ENCODE measurements around the gene ENC1.

Gene ENC1

DNA sequence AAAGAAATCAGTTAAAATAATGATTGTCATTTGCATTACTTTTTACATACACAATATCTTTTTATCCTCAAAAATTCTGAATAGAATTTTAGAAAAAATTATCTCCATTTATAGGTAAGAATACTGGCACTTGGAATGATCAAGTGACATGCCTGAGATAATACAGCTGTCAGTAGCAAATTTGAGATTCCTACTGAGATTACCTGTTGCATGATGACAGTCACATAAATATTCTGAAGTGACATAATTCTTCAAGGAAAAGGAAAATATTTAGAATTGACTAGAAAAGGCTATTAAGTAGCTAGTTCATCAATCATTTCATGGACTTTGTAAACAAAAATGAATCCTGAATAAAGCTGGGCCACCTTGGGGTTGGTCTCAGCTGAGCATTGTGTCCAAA, 15.2 kb upstream of the ENC1 start:
- DNase-seq = no peak

DNA sequence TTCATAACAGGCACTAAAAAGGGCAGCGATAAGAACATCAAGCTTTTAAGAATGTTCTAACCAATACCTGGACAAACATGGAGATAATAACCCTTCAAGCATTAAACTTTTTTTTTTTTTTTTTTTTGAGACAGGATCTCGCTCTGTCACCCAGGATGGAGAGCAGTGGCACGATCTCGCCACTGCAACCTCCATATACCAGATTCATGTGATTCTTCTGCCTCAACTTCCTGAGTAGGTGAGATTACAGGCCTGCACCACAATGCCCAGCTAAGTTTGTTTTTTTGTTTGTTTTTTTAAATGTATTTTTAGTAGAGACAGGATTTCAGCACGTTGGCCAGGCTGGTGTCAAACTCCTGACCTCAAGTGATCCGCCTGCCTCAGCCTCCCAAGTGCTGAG, 14.7 kb upstream of the ENC1 start:
- no peak for DNase-seq

DNA sequence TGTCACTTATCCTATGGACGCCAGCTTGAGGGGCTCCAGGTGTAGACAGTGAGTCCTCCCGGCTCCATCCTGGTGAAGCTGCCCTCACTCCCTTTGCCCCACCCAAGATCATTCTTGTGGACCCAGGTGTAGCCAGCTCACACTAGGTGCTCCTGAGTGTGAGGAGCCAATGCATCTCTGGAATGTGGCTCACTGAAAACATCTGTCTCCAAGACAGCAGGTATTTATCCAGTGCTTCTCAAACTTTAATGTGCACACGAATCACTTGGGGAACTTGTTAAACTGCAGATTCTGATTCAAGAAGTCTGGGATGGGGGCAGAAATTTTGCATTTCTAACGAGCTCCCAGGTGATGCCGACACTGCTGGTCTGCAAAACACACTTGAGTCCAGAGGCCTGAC, 13.5 kb upstream of the ENC1 start:
- DNase-seq = no peak

DNA sequence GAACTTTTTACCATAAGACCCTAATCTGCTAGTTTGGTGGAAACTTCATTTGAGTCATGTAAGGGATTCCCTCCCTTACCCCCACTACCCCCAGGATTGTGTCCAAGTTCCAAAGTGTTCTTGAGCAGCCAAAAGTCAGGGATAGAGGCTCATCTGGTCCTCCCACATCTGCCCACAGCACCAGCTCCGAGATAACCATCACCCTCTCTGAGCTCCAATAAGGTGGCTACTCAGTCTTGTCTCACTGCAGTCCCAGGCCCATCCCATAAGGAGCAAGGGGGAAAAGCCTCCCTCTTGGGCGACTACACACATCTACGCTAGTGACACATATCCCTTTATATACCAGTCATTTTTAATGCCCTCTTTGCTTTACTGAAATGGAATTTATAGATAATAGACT, 12.0 kb upstream of the ENC1 start:
- DNase-seq = no peak

DNA sequence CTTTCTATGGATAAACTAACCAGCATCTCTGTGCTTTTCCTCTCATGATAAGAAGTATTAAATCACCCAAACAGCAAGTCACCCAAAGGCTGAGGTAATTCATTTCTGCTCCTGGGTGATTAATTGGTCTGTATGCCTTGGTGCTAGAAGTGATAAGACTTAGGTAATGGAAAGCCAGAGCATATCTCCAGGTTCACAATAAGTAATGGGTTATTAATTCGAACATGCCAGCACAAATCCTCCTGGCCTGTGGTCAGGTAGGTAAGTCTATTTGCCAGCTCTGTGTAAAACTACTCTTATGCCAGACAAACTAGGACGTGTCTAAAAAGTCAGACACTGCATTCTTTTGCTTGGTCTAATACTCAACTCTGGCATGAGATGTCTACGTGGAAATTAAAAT, 11.2 kb upstream of the ENC1 start:
- DNase-seq = no peak

DNA sequence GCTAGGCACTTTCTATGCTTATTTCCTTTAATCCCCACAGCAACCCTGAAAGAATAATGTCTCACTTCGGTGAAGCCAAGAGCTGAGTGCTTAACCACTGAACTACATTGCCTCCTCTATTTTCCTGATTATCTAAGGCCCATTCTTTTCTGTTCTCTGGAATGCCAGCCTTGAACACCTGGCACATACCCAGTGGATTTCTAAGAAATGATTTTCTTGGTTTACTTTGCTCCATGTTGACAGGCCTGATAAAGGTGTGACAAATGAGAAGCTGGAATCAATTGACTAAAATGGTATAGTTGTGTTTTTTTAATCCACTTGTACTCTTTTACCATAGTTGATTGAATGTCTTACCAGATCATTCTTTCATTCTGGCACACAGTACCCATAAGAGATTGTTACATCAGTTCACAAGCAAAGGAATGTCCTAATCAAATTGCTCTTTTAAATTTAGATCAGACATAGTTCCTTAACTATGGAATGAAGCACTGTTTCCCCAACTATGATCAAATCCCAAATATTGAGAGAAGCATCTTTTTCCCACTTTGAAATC, 9.0 kb upstream of the ENC1 start:
- no peak for DNase-seq

DNA sequence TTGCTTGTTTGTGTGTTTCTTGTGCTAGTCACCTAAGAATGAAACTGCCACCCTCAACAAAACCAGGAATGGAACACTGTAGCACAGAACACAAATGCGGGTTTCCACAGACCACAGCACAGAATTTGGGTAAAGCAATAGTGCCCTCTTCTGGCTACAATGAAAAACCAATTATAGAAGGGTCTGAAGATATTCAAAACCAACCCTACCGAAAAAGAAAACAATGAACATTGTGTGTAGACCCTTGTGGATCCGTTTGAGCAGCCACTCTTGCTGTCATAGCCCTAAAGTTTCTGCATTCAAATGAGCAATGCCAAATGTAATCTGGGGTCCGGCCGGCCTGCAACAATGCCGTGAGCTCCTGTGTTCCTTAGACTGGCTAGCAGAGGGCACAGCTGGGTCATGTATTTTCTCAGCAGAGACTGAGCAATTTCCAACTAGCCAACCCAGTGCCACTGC, 8.3 kb upstream of the ENC1 start:
- DNase-seq = peak; percentile 22

DNA sequence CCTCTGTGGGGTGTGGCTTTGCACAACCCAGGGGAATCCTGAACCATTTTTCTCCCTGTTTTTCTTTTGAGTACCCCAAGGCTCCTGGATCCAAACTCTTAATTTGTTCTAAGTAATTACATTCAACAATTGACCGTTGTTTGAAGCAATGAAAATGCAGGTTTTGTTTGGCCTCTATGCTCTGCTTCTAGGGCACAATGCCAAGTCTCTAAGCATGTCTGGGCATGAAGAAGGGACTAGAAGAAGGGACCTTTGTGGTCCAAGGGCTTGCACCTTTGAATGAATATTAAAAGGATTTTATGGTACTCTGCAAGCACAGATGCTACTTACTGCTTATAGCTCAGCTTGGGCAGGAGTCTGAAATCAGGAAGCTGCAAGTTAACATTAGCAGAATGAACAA, 6.6 kb upstream of the ENC1 start:
- no peak for DNase-seq

DNA sequence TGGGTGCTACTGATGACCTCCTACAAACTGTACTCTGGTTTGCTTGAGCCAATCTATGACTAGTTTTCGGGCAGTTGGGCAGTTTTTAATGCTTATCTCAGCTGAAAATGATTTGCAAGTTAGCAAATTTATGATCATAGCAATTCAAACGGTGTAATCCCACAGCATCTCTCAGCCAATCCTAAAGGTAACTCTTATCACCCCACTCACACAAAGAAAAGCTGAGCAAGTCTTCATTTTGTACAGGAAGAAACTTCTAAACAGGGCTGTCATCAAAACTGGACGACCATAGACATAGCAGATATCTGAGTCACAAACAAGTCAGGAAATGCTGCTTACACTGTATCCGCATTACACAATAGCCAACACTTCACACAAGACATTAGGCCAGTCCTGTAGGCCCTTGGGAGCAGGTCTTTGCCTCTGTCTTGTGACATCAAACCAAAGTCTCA, 2.6 kb upstream of the ENC1 start:
- no peak for DNase-seq

DNA sequence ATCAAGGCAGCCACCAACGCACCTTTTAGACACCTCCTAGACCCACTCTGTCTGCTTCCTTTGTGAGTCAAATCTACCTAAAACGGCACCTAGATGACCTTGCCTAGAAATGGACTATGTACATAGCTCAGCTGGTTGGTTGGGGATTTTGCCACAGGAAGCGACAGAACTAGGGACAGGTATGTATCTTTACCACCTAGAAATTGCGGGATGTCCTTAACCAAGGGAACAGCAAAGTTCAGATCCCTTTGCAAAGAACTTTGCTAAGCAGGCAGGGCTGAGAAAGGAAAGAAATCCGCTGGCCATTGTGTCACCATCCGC, 2.0 kb upstream of the ENC1 start:
- no peak for DNase-seq

DNA sequence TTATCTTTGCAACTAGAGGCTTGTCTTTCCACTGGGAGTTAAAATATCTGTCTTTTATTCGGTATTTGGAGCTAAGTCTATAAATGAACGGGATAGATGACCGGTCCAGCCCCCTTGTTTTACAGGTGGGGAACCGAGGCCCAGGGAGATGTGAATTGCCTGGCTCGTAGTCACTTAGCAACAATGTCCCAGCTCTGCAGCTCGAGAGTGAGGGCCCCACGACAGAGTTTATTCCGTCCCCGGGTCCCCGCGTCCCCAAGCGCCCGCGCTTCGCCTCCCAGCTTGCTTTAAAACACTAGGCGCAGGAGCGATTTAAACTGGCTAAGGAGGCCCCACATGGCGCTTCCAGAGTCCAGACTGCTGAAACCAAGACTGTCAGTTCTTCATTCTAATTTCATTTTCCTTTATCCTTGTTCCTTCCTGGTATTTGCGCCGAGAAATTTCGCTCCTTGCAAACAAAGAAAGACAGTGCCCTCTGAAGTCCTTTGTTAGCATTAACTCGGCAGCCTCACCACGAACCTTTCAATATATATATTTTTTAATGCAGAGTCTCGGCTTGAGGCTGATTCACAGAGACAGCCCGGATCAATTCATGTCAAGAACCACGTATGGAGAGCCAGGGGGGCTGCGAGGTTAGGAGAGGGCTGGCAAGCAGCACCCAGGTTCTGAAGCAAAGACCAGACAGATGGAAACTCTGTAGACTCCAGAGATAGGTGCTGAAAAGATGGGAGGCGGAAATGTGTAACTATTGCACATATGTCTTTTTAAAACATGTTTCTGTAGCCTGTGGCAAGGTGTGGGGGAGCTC, 1.4 kb upstream of the ENC1 start:
- DNase-seq = peak; percentile 27

DNA sequence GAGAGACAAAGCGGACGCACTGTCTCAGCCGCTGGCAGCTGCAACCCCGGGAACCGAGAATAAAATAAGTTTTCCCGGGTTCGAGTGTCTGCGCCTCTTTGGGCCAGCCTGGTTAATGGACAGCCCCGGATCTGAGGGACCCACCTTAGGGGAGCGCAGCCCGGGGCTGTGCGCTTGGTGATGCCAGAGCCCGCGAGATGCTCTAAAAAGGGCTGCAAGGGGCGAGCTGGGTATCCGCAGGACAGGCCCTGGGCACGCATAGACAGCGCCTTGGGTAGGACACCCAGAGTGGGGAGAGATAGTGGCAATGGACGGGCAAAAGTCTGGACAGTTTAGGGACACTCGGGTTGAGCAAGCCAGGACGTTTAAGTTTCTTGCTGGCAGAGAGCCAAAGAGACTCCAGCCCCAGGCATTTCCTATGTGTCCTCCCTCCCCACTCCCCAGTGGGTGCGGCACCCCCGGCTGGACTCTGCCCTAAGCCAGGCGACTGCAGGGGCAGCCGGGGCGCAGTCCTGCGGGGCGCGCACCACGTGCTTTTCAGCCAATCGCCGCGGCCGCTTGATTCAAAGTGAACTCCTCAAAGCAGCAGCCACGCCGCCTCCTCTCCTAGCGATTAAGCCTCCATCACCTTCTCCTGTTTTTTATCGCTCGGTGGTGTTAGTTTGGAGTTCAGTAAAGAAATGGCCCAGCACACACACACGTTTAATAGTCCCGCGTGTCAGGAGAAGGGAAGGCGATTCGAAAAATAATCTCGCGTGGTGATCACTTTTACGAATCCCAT, 616 bp upstream of the ENC1 start:
- DNase-seq = peak; percentile 48

DNA sequence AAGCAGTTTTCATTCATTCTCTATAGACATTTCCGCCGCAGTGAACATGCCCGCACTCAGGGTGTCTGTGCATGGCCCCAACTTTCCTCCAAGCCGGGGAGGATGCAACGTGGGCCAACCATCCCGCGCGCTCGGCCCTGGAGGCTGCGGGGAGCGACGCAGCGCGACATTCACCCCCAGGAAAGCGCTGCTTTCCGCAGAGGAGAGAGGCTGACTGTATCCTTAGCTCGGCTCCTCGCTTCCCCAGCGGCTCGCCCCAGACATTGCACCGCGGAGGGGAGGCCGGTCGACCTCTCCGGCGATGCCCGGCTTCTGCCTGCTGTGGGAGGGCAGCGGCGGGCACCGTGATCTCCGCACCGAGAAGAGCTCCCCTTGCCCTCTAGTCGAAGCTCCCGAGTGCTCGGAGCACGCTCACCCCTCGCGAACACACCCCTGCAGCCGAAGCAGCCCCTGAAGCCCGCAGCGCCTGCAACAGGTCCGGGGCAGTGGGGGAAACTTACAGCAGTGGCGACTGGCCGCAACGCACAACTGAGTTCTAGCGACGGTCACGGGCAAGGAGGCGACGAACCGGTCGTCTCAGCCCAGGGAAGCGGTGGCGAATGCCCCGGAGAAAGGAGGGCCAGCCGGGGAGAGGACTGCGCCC, 600 bp downstream of the ENC1 start:
- DNase-seq = peak; percentile 44

DNA sequence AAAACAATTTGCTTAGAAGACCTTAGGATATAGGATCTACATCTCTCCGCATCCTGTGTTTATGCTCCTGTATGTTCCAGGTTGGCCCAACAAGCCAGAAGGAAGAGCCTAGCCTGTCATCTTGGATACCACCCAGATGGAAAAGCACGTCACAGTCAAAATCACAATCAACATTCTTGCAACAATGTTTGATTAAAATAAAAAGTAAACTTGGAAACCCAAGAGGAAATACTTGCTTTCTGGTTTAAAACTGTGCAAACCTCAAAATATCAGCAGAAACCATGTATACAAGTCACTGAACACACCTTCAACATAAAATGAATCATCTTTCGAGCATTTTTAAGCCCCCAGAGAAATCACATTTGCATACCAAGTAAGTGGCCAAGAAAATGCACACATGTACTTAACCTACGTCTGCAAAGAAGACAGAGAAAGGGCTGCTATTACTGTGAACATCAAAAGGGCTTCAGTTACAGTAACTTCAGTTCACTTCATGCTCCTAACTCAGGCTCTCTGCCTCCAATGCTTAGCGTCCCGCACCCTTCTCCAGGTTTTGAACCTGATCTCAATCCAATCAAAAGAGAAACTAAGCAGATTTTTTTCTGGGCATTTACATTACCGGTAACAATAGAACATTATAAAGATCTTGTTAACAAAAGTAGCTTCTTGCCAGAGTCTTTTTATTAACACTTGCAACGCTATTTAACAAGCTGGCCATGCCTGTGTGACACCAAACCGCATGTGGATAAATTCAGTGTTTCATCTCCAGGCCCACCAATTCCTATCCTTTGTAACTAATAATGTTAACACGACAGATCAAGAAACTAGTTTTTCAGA, 1.3 kb downstream of the ENC1 start:
- DNase-seq = no peak

DNA sequence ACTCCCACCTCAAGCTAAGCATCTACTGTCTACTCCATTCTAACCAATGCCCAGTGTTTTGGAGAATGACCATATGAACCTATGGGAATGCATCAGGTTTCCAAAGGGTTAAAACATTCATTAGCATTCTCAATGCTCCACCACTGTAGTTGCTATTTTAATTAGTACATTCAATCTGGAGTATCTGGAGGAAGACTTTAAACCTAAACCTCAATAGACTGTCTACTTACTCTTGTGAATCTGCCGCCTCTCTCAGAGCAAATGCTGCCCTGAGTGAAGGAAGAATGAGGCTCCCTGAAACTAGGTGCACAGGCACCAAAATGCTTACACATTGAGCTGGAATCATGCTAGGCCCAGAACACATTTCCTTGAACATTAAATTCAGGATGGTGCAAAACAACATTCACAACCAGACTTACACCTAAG, 2.0 kb downstream of the ENC1 start:
- DNase-seq = no peak

DNA sequence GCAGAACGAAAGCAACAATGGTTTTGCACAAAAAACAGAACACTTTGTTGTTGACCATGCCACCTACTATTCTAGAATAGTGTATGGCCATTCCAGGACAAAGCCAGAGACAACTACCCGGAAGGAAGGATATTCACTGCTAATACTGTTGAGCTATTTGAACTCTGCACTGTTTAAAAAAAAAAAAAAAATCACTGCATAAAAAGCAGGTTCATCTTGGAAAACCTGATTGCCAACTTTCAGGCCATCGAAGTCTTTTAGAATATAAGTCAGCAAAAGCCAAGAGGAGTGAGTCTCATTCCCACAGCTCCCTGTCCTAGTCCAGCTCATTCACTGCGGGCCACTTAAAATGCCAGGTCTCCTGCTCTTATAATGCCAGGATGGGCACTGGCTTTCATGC, 4.0 kb downstream of the ENC1 start:
- no peak for DNase-seq

DNA sequence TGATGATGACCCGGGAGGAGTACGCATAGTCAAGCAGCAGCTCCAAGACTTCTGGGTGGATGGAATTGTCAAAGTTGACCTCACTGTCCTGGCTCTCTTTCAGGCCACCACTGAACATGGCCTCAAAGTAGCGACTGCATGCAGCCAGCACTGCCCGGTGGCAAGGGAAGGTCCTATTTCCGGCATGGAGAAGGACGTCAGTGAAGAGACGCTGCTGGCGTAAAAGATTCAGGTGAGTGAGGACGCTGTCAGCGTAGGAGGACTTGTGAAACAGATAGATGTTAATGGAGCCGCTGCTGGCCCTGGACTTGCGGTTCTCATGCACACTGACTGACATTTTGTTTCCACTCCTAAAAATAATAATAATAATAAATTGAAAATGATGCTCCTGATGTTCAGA, 4.4 kb downstream of the ENC1 start:
- DNase-seq = no peak

DNA sequence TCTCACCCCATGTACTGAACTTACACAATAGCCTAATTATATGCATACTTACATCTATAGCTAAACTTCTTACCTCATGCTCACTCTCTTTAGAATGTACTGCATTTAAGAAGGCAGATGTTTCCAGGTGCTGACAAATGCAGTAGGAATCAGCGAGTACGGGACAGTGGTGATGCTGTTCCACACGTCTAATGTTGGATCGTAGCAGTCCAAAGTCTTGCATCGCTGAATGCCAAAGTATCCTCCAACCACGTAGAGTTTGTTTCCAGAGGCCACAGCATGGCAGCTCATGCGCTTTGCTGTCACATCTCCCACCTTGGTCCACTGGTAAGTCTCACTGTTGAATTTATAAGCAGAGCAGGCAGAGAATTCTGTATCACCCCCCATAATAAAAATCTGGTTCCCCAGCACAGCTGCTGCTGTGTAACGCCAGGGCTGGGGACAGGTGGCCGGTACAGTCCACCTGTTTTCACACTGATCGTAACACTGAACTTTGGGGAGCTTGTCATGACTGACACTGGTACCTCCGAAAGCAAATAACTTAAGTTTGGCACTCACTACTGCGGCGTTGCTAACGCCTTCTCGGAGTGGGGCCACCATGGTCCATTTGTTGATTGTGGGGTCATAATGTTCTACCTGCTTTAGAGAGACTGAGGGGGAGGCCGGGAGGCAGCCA, 5.8 kb downstream of the ENC1 start:
- DNase-seq = no peak

DNA sequence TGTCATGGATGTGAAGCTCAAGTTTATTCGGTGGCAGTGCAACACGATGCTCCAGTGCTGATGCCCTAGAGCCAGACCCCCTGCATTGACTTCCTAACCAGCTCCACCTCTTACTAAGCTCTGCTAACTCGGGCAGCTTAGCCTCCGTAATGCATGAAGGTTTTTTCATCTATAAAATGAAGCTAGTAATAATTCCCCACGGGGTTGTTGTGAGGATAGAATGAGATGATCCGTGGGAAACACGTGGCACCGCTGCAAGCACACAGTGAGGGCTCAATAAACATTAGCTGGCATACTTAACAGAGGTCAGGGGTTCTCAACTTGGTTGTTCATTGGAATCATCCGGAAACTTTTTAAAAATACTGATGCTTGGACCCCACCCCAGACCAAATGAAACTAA, 6.8 kb downstream of the ENC1 start:
- DNase-seq = no peak

DNA sequence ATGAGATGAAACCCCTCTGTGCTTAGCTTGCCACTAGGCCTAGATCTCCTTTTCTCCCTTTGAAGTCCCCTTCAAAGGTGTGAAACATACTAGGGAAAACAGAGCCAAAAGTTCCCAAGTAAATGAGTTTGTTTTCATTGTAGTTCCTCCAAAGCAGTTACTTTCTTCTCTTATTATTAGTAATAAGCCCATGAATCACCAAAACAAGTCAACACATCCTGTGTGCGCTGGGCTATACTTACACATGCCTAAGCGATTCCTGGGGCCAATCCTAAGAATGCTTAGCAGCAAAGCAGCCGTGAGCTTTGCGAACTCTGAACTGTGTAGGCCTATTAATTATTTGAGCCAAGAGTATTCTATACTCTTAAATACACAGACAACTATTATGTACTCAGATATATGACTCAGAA, 7.6 kb downstream of the ENC1 start:
- DNase-seq = no peak

DNA sequence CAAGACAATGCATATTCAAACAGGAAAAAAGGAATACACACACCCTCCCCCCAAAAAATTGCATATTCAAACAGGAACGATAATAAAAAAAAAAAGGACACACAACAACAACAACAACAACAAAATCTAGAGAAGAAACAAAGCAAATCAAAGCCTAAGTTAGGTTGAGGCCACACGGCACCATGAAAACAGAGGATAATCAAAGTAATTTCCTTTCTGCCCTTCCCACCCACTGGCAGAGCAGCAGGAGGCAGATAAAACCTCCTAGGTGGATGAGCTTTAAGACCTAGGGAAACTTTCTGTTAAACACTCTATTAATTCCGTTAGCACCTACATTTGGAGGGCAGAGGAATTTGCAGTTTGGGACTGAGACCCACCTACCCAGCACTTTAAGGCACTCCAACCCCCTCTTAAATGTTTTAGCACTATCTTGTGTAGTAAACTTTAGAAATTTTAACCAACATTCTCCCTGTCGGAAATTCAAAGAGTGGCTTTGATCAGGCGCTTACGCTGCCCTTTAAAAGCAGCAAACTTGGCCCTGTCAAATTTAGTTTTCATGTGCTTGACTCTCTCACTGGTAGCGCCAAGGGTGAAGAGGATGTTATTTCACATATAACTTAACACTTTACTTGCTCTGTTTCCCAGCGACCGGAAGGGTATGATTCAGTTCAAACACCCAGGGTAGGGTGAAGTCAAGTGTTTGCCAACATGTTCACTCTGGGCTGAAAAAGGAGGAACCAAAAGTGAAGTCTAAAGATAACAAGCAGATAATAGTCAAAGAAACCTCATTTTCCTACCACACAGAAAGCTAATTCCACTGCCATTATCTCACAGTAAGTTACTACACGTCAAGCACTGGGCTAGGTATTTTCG, 9.2 kb downstream of the ENC1 start:
- DNase-seq = peak; percentile 57

Data from CD4-positive, alpha-beta T cell treated with Interleukin-6 for 4 hours (primary cell).